ENCODE measurements around the gene MYH16.

DNA sequence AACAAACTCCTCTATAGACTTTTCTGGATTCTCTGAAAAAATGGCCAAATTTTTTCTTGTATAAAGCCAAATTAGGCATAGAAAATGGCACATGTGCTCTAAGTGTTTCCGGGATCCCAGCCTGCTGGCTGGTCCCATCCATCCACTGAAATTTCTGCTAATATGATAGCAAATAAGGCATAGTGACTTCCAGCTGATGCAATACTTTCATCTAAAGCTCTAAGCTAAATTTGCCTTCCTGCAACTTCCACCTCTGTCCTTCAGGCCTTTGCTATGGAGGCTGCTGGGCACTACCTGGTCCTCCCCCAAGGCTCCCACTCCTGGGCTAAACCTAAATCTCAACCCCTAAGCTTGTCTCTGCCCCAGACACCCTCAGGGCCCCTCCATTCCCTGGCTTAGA lies 20.5 kb downstream of the MYH16 start:
- TF ChIP-seq CTCF (conservative IDR thresholded peaks at IDR 0.05; ENCODE audit: low read depth in 2 of 2), result no peak
- TF ChIP-seq POLR2AphosphoS5 (IDR thresholded peaks at IDR 0.05; ENCODE audit: low read depth), result no peak
- no peak for TF ChIP-seq CREB1 (CRISPR knock-in tag; IDR thresholded peaks at IDR 0.05; ENCODE audit: low read depth)
- TF ChIP-seq EZH2phosphoT487 (IDR thresholded peaks at IDR 0.05; ENCODE audit: unreplicated experiment), result no peak
- TF ChIP-seq NANOG (IDR thresholded peaks at IDR 0.05; ENCODE audit: borderline replicate concordance), result no peak
- no peak for TF ChIP-seq EZH2 (IDR thresholded peaks at IDR 0.05; ENCODE audit: low read depth, unreplicated experiment)
- no peak for TF ChIP-seq STAT1 (IDR thresholded peaks at IDR 0.05; ENCODE audit: unreplicated experiment)
